CD4-positive, alpha-beta T cell treated with Interleukin-17A for 4 hours (primary cell): ENCODE measurements around the gene CAPN10.

Experiments
- DNase-seq: peaks from one replicate; pipeline ENCODE4 v3.0.0-alpha.2; 2020; ENCODE audit warnings: mixed read lengths

CAPN10 gene

DNA sequence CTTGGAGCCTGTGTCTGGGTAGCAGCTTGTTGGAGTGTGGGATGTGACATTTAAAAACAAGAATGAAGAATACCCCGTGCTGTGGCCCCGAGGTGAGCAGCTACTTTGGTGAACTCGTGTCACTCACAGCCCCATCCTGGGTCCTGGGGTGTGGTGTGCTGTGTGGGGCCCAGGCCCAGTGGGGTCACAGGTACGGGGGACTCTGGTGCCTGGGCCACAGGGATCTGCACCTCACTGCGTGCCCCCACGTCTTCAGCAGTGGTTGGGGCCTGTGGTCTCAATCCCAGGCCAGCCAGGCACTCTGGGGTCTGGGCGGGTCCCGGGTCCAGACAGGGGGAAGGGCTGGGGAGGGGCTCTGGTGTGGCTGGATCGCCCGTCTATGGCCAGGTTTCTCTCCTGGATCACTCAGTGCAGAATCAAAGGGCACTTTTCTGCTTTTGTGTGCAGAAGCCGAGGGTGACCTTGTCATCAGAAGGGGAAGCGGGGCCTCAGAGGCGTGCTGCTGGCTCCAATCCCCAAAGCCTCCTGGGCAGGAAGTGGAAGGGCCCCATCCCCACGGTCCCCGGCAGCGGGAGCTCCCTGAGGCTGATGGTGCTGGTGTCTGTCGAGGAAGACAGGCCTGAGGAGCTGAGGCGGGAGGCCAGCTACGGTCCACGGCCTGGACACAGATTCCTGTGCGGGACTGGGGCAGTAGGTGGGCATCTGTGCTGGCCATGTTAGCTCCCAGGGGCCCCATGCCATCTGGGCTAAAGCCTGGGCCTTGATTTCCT, 40.2 kb downstream of the CAPN10 start:
- peak; percentile 62 for DNase-seq

GRCh38 chr2:240627736-240628506, 41.4 kb downstream of the CAPN10 start:
- no peak for DNase-seq

GRCh38 chr2:240628507-240628807, 41.9 kb downstream of the CAPN10 start:
- DNase-seq, result no peak

DNA sequence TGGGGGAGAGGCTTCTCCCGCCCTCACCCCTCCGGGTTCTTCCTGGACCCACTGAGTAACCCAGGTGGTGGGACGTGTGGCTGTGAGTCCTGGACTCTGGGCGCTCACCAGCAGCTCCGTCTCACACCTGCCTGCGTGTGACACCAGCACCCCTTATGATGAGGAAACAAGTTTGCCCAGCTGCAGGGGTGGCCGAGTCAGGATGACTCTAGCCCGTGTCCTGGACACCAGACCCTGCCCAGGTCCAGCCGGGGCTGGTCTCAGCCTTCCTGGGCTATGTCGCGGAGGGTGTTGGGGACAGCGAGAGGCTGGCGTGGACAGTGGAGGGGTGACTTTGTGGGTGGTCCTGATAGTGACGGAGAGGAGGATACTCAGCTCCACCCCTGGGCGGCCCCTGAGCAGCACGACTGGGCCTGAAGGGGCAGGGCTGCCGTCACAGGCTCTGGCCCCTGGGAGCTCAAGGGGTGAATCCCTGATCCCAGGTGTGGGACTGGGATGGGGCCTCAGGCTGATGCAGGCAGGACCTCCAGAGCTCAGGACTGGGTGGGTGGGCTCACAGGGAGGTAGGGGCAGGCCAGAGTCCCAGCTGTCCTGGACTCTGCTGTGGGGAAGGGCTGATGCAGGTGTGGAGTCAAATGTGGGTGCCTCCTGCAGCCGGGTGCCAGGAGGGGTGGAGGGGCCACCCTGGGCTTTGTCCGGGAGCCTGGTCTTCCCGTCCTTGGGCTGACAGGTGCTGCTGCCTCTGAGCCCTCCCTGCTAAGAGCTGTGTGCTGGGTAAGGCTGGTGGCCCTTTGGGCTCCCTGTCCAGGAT, 42.5 kb downstream of the CAPN10 start:
- no peak for DNase-seq

DNA sequence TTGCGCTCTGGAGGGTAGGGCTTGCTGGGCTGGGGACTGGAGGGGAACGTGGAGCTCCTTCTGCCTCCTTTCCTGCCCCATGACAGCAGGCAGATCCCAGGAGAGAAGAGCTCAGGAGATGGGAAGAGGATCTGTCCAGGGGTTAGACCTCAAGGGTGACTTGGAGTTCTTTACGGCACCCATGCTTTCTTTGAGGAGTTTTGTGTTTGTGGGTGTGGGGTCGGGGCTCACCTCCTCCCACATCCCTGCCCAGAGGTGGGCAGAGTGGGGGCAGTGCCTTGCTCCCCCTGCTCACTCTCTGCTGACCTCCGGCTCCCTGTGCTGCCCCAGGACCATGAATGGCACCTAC, 43.1 kb downstream of the CAPN10 start:
- no peak for DNase-seq

- no peak for DNase-seq
These were observed 43.6 kb downstream of the CAPN10 start for GRCh38 chr2:240629968-240630770.

DNA sequence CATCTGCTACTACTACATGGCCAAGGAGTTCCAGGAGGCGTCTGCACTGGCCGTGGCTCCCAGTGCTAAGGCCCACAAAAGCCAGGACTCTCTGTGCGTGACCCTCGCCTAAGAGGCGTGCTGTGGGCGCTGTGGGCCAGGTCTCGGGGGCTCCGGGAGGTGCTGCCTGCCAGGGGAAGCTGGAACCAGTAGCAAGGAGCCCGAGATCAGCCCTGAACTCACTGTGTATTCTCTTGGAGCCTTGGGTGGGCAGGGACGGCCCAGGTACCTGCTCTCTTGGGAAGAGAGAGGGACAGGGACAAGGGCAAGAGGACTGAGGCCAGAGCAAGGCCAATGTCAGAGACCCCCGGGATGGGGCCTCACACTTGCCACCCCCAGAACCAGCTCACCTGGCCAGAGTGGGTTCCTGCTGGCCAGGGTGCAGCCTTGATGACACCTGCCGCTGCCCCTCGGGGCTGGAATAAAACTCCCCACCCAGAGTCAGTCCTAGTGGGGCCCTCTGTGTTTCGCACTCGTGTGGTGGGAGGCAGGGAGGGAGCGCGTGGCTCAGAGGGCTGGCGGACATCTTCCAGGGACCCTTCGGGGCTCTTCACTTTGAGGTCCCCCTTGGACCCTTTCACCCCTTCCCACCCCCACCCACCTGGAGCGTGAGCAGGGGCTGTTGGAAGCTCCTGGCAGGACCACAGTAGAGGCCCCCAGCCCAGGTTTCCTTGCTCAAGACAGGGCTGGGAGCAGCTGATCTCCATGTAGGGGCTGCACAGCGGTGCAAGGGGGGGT, 44.4 kb downstream of the CAPN10 start:
- no peak for DNase-seq

GRCh38 chr2:240631548-240632305, 45.2 kb downstream of the CAPN10 start:
- no peak for DNase-seq

- DNase-seq, result no peak
These were observed 45.8 kb downstream of the CAPN10 start for GRCh38 chr2:240632306-240632721.

GRCh38 chr2:240635121-240635997, 48.8 kb downstream of the CAPN10 start:
- DNase-seq, result no peak

DNA sequence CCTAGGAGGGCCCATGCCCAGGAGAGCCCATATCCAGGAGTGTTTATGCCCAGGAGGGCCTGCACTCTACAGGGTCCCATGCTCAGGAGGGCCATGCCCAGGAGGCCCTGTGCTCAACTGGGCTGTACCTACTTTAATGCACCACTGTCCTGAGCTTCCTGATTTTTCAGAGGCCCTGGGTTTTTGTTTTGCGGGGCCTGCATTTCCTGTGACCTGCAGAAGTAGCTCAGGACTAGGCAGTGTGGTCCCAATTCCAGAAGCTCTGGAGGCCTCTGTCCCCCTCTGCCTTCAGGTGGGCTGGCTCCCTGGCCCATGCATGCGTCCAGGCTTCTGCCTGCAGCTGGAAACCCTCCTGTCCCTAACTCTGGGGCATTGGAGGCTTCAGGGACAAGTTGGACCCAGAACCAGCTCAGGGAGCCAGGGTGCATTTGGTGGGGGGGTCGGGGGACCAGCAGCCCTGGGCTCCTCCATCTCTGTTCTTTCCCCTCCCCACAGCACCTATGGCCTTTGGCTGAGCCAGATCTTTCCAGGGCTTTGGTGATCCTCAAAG, 49.5 kb downstream of the CAPN10 start:
- DNase-seq, result no peak

DNA sequence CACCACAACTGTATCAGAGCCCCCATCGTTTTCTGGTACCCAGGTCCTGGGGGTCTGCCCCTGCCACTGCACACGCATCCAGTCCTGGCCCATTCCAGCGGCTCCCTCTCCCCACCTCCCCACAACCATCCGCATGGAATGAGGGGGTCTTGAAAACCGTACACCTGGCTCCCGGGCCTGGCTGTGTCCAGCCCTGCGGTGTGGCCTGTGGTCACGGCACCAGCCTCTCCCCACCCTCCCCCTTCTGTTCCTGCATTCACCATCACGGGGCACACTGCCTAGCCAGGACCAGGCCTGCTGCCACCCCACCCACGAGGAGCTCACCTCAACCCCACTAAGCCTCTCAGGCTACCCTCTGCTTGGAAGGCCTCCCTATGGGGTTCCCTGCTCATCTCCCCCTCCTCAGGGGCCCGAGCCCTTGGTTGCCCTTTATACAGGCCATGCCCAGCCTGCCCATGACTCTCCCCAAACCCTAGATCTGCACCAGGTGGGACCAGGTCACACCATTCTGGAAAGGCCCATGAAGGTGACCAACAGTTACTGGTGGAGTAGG, 50.1 kb downstream of the CAPN10 start:
- DNase-seq, result no peak

DNA sequence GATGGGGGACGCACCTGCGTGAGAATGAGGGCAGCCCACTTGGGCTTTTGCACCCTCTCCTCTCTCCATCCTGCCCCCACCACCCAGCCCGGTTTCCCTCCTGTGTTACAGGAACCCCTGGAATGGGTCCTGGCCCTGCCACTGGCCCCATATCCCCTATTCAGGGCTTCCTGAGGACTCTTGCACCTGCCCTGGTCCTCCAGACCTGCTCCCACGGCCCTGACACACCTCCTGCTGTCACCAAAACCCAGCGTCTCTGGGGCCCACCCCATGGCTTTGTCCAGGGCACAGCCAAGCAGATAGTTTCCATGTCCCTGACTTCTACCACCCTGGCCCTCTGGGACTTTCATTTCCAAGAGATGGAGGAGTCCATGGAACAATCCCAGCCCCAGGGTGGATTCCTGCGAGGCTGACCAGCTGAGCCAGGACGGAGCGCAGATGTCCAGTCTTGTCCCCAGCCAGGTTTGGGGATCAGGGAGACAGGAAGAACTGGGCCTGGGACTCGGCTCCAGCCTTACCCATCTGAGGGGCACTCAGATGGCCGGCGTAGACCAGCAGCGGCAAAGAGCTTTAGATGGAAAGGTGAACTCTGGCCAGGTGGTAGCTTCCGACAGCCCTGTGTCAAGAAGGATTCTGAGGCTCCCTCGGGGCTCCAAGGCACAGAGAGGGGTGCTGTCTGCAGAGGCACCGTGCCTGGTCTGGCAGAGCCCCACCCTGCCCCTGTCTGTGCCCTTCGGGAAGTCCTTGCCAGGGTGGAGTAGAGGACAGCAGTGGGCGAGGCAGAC, 50.8 kb downstream of the CAPN10 start:
- no peak for DNase-seq

- DNase-seq, result no peak
These were observed 51.4 kb downstream of the CAPN10 start for GRCh38 chr2:240637901-240638345.

GRCh38 chr2:240638512-240639160, 52.1 kb downstream of the CAPN10 start:
- no peak for DNase-seq

DNA sequence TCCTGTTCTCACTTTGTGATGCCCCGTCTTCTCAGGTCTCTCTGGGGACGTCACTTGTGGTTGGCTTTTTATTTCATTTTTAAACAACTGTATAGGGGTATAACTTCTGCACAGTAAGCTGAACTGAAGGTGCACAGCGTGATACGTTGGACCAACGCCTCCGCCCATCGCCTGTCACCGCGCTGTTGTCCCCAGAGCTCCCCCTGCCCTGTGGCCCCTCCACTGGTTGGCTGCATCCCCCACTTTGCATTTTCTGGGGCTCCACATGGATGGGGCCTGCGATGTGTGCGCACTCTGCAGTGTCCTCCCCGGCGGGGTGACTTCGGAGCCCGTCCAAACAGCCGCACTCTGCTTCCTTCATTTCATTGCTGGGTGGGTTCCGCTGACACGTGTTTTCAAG, 53.0 kb downstream of the CAPN10 start:
- no peak for DNase-seq

DNA sequence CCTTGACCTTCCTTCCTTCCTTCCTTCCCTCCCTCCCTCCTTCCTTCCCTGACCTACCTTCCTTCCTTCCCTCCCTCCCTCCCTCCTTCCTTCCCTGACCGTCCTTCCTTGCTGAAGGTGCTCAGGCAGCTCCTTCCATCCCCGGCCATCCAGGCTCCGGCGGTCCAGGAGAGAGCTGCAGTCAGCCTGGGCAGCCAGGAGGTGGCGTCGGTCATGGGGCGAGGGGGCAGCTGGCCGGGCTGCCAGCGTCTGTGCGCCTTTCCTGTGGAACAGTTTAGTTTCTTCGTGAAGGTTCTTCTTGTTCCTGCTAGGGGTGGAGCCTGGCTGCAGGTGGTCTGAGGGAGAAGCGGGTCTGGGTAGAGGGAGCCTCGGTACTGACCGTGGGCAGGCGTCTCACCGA, 54.4 kb downstream of the CAPN10 start:
- peak; percentile 29 for DNase-seq
